C4-2B (cell line): ENCODE results near the gene PRKCE.
A peak's percentile ranks its signal among the peaks of the same experiment; 100 is the strongest.

Source experiments
- H3K27ac ChIP-seq: fragments of 450-650 bp; 2 replicates; pipeline ENCODE4 v1.5.1; 2017
- ZFX ChIP-seq: fragments of 450-650 bp; IDR thresholded peaks from 2 replicates; pipeline ENCODE4 v1.6.1; 2017
- TF ChIP-seq, protein P1 (sequence below): fragments of 450-650 bp; conservative IDR thresholded peaks from 2 replicates; pipeline ENCODE4 v1.5.1; 2017; ENCODE audit warnings: mild to moderate bottlenecking

The PRKCE gene

DNA sequence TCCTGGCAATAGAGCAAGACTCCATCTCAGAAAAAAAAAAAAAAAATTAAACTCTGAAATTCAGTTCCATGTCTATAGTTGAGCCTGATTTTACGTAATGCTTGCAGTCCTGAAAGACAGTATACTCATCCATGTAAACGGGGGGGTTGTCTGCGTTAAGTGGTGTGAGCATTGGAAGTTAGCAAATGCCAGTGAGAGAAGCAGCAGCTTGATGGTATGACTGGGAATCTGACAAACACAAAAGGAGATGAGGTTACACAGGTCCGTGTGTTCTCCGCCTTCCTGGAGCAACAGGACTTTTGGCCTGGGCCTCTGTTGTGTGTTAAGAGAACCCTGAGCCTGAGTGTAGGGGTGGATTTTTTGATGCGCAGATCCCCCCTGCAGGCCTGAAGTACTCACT, 82.9 kb downstream of the PRKCE start:
- H3K27ac ChIP-seq = no peak overlapping the region
- TF ChIP-seq, protein P1, sequence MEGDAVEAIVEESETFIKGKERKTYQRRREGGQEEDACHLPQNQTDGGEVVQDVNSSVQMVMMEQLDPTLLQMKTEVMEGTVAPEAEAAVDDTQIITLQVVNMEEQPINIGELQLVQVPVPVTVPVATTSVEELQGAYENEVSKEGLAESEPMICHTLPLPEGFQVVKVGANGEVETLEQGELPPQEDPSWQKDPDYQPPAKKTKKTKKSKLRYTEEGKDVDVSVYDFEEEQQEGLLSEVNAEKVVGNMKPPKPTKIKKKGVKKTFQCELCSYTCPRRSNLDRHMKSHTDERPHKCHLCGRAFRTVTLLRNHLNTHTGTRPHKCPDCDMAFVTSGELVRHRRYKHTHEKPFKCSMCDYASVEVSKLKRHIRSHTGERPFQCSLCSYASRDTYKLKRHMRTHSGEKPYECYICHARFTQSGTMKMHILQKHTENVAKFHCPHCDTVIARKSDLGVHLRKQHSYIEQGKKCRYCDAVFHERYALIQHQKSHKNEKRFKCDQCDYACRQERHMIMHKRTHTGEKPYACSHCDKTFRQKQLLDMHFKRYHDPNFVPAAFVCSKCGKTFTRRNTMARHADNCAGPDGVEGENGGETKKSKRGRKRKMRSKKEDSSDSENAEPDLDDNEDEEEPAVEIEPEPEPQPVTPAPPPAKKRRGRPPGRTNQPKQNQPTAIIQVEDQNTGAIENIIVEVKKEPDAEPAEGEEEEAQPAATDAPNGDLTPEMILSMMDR = no peak
- TF ChIP-seq ZFX = no peak

GRCh38 chr2:45734952-45735351, 83.5 kb downstream of the PRKCE start:
- no peak overlapping the region for H3K27ac ChIP-seq
- TF ChIP-seq, protein P1 = no peak
- TF ChIP-seq ZFX = no peak

DNA sequence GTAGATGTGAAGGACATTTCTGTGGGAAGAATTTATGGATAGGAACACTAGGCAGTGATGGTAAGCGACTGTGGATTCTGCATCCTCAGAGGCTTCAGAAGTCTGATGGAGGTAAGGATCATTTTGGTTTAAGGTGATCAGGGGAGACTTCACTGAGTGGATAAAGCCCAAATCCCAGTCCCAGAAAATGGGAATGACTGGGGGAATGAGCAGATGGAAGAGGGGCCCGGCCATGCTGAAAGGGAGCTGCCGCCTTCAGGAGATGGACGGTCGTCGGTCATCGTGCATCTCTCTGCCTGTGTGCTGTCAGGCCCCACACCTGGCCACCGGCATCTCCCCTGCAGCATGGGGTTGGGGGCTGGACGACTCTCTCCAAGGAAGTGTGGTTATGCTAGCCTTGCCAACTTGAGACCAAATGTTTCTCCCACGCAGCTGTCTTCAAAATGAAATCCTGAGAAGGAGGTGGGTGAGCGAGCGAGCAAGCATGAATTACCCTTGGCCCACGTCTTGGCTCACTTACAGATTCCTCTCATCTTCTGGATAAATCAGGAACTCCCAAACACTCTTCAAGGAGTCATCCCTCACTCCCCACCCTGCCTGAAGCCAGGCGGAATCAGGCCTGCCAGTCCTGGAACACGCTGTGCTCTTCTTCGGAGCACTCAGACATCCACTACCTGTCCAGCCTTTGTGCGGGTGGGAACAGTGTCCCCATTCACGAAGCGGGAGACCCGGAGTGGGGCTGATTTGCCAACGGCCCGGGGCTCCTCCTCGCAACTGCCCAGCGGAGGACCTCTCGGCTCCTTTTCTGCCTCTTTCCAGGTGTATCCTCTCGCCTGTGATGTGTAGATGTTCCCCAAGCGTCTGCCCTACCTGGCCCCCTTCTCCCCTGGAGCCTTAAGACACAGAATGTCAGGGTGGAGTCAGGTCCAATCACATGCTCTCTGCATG, 85.6 kb downstream of the PRKCE start:
- TF ChIP-seq, protein P1 = no peak
- TF ChIP-seq ZFX = no peak
- no peak overlapping the region for H3K27ac ChIP-seq

DNA sequence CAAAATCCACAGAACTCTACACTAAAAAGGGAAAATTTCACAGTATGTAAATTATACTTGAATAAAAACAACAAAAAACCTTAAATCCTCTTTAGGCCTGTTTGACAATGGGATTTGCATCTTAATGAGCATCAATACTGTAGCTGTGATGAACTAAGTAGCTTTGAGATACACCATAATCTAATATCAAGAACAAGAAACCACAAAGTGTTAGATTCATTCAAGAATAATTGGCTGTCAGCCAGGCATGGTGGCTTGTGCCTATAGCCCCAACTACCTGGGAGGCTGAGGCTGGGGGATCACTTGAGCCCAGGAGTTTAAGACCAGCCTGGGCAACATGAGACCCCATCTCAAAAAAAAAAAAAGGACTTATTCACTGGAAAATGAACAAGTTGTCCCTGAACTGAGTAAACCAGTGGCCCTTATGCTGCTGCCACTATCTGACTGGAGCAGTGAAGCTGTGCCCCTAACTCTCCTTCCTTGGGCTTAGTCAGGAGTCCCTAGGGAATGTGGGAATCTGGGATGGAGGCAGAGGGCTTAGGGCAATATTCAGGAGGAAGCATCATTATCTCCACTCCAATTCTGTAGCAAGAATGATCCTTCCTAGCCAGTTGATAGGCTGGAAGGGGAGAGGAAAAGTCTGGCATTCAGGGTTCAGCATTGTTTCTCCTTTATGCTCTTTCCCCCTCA, 88.5 kb downstream of the PRKCE start:
- no peak overlapping the region for H3K27ac ChIP-seq
- no peak for TF ChIP-seq ZFX
- TF ChIP-seq, protein P1 = no peak

DNA sequence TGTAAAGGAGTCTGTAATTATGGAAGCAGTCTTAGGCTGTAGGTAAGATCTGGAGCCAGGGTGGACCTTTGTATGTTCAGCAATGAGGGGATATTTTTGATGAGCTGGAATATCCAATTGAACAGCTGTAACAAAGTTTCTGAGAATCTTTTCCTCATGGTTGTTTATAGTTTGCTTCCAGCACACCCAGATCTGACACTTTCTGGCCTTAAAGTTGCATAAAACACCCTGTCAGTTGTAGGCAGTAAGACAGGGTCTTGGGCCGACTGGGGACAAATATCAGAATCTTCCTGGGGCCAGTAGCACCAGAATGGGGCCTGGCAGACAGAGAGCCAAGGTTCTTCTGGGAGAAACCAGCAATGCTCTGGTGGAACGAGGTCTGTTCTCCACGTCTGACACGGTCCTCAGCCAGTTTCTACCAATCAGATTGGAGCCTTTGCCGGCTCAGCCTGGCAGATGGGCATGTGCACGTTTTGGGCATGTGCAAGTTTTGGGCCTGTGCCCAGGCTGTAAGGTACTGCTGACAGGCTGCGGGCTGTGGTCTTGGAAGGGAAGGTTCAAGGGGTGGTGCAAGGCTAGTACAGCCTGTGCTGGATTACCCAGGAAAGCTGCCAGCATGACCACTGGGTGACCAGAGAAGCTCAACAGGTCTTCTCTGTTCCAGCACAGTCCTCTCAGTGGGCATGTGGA, 89.8 kb downstream of the PRKCE start:
- TF ChIP-seq, protein P1 = no peak
- no peak for TF ChIP-seq ZFX
- peak overlapping the region; percentile 41 for H3K27ac ChIP-seq

DNA sequence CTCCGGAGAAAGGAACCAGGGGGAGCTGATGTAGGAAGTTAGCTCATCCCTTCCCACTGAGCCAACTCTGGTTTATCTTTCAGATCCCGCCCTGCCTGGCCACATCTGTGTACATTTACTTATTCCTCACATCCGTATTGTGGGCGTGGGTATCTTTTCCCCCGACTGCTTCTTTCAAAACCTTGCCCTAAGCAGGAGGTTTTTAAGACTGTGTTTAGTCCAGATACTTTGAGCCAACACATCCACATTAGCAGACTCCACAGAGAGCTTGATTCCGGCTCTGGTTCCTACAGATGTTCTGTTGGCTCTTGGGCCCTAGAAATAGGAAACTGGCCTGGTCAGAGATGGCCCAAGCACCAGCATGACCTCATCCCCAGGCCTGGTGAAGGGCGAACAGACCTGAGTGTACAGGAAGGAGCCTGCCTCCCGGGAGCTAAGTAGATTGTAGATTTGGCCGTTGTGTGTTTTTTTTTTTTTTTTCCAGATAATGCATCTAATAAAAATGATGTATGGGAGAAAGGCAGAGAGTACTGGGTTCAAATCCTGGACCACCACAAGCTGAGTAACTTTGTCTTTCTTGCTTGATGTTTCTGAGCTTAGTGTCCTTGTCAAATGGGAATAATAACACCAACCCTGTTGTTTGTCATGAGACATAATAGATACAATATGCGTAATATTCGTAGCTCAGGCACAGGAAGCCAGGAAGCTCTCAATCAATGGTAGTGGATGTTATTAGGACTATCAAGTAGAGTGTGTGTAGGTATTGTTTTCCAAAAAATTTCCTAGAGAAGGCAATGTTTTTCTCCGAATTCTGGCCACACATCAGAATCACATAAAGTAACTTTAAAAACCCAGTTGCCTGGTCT, 92.3 kb downstream of the PRKCE start:
- H3K27ac ChIP-seq = no peak overlapping the region
- TF ChIP-seq, protein P1 = no peak
- no peak for TF ChIP-seq ZFX
